Activated CD4-positive, alpha-beta T cell treated with anti-CD3 and anti-CD28 coated beads, Interleukin-2, amount 10 ng/mL, durations not matched to agents 24 days and 14 days (primary cell): Measurements from ENCODE around the gene ST3GAL6. TPM values are rescaled to one million over a fixed set of nuclear protein-coding genes. Genes with fewer than 3 reads are reported as not detected.

ENCODE experiments used
- DNase-seq: peaks from one replicate; pipeline ENCODE4 v3.0.0; 2022
- H3K27ac Mint-ChIP-seq: one replicate; pipeline ENCODE4 v1.8.0; 2022; ENCODE audit warnings: mild to moderate bottlenecking, mixed read lengths
- H3K27me3 Mint-ChIP-seq: one replicate; pipeline ENCODE4 v1.8.0; 2022; ENCODE audit warnings: mixed read lengths
- H3K36me3 Mint-ChIP-seq: one replicate; pipeline ENCODE4 v1.8.0; 2022; ENCODE audit warnings: low read depth, mild to moderate bottlenecking, mixed read lengths
- H3K4me1 Mint-ChIP-seq: one replicate; pipeline ENCODE4 v1.8.0; 2021; ENCODE audit warnings: mixed read lengths
- H3K4me3 Mint-ChIP-seq: one replicate; pipeline ENCODE4 v1.8.0; 2022; ENCODE audit warnings: mild to moderate bottlenecking, moderate library complexity, mixed read lengths
- H3K9me3 Mint-ChIP-seq: one replicate; pipeline ENCODE4 v1.8.0; 2021; ENCODE audit warnings: mixed read lengths
- intact Hi-C: fragments of 100-400 bp; cut with micrococcal nuclease; formaldehyde crosslinking; loops from one replicate; pipeline ENCODE4 v1.15.1; 2023
- total RNA-seq: library from RNA; stranded (reverse); gene quantifications from 2 replicates; pipeline ENCODE4 v1.2.3, GENCODE V29; 2022

The ST3GAL6 gene
- total RNA-seq, 1 donor from 2014 or later, result not detected

- Mint-ChIP-seq H3K4me3 (no peak overlapping the region), H3K27me3 (no peaks in the 10 kb centered on the region)
- intact Hi-C loops, result no loop called here
These were observed 80.3 kb downstream of the ST3GAL6 start for GRCh38 chr3:98843266-98843959.

More at GRCh38 chr3:98843266-98843959, 80.3 kb downstream of the ST3GAL6 start:
- DNase-seq, result no peak
- Mint-ChIP-seq H3K9me3 (peaks cover 3% of the 10 kb centered on the region), H3K27ac (no peak overlapping the region), H3K36me3 (peaks cover 2% of the 10 kb centered on the region), H3K4me1 (no peaks in the 10 kb centered on the region)

Other genes starting within 250 kb of the ST3GAL6 start
- gene CLDND1, start 240.4 kb upstream of the ST3GAL6 start, total RNA-seq, result 279 and 288 TPM in 2 replicates
- gene GPR15, start 231.4 kb upstream of the ST3GAL6 start, total RNA-seq, result 3.6 and 4.1 TPM in 2 replicates
- gene CPOX, start 169.7 kb upstream of the ST3GAL6 start, total RNA-seq, result 46.4 and 46.6 TPM in 2 replicates
- gene DCBLD2, start 138.4 kb downstream of the ST3GAL6 start, total RNA-seq, result 2.7 and 3.8 TPM in 2 replicates